ENCODE data around the gene DPP7. TPM values are rescaled to one million over a fixed set of nuclear protein-coding genes. Genes with fewer than 3 reads are reported as not detected.

Gene DPP7
- total and polyA plus RNA-seq, 2 of the 4 experiments (the other 2 are of a cell fraction): 14.9 to 76.4 TPM

GRCh38 chr9:137147793-137148160 lies 33.2 kb upstream of the DPP7 start:
- Histone ChIP-seq H2AFZ (replicated peaks; ENCODE audit: low read length, poor library complexity) (no peak overlapping the region), H3K27ac (ENCODE audit: insufficient read depth, low read length) (no peak overlapping the region)
- dilution Hi-C loops (cut with HindIII; ENCODE audit: low sequenced_read_pairs, unreplicated experiment): no loop called here

More at GRCh38 chr9:137147793-137148160, 33.2 kb upstream of the DPP7 start:
- no peak overlapping the region for H3K4ac ChIP-seq (ENCODE audit: low read depth, low read length)
- H3K23ac ChIP-seq (ENCODE audit: low read depth, low read length): no peak overlapping the region
- ChIA-PET CTCF (no interaction called here), POLR2A (ENCODE audit: unreplicated experiment) (no interaction called here)
- no peak overlapping the region for H3K56ac ChIP-seq (ENCODE audit: extremely low read depth, insufficient read depth, low read length)
- in situ Hi-C loops (cut with MboI; ENCODE audit: low sequenced_read_pairs): no loop called here
- H3K9me1 ChIP-seq (ENCODE audit: insufficient read depth, low read length): peaks cover 7% of the 10 kb centered on the region; the same call in 1 of the 2 replicates
- no peak overlapping the region for H4K5ac ChIP-seq (ENCODE audit: low read depth, low read length)
- H3K9me3 ChIP-seq (ENCODE audit: control insufficient read depth, insufficient read depth, low read length): no peaks in the 10 kb centered on the region
- no peak overlapping the region for H3K4me2 ChIP-seq (ENCODE audit: low read depth, low read length)
- DNase-seq (no peak), ATAC-seq (ENCODE audit: low read depth) (no peak)
- WGBS, 2 experiments (ENCODE audit: extremely low coverage in 2 of 2, insufficient read length in 1 of 2): 70% methylated on average over 2 of the region's 24 CpGs; no CpG with 5 or more reads in 1 of the 2 experiments
- peaks cover 16% of the 10 kb centered on the region for H3K27me3 ChIP-seq (ENCODE audit: control insufficient read depth, insufficient read depth, low read length)
- no peak overlapping the region for H2AK9ac ChIP-seq (replicated peaks; ENCODE audit: low read depth, low read length, poor library complexity)
- no peaks in the 10 kb centered on the region for H3K36me3 ChIP-seq (ENCODE audit: control insufficient read depth, insufficient read depth, low read length)
- H2BK120ac ChIP-seq (ENCODE audit: low read depth, low read length): no peak overlapping the region
- no peak overlapping the region for H3K9ac ChIP-seq (ENCODE audit: low read depth, low read length)
- TF ChIP-seq MXI1 (IDR thresholded peaks at IDR 0.05; ENCODE audit: borderline replicate concordance, low read depth, low read length): no peak
- no peak for TF ChIP-seq USF2 (IDR thresholded peaks at IDR 0.05; ENCODE audit: low read depth, low read length)
- no peak for TF ChIP-seq CTCF (conservative IDR thresholded peaks at IDR 0.05; ENCODE audit: low read depth, low read length)
- no peak for TF ChIP-seq CHD1 (IDR thresholded peaks at IDR 0.05; ENCODE audit: low read depth, low read length)
- no peak for TF ChIP-seq MAFK (IDR thresholded peaks at IDR 0.05; ENCODE audit: low read depth, low read length)
- TF ChIP-seq SMC3 (IDR thresholded peaks at IDR 0.05; ENCODE audit: low read depth, low read length): no peak
- no peak for TF ChIP-seq BHLHE40 (IDR thresholded peaks at IDR 0.05; ENCODE audit: low read depth, low read length)
- TF ChIP-seq RAD21 (IDR thresholded peaks at IDR 0.05; ENCODE audit: low read length): no peak
- no peak for TF ChIP-seq NFE2L2 (IDR thresholded peaks at IDR 0.05; ENCODE audit: low read depth, low read length)
- TF ChIP-seq CEBPB (IDR thresholded peaks at IDR 0.05; ENCODE audit: low read depth, low read length): no peak
- TF ChIP-seq MAZ (IDR thresholded peaks at IDR 0.05; ENCODE audit: borderline replicate concordance, low read depth, low read length): no peak
- no peak for TF ChIP-seq RCOR1 (IDR thresholded peaks at IDR 0.05; ENCODE audit: insufficient replicate concordance, low read length)
- TF ChIP-seq ELK1 (IDR thresholded peaks at IDR 0.05; ENCODE audit: borderline replicate concordance, low read depth, low read length): no peak
- TF ChIP-seq POLR2A (IDR thresholded peaks at IDR 0.05; ENCODE audit: low read depth, low read length): no peak
- TF ChIP-seq RFX5 (IDR thresholded peaks at IDR 0.05; ENCODE audit: low read depth, low read length): no peak
- TF ChIP-seq FOS (IDR thresholded peaks at IDR 0.05; ENCODE audit: low read depth, low read length): no peak
- H3K4me3 ChIP-seq (ENCODE audit: insufficient read depth, low read depth, low read length): no peak overlapping the region
- H3K4me1 ChIP-seq (ENCODE audit: control insufficient read depth, insufficient read depth, low read length): no peaks in the 10 kb centered on the region
- no peak overlapping the region for H2BK20ac ChIP-seq (ENCODE audit: low read depth, low read length)
- no peak overlapping the region for H4K8ac ChIP-seq (ENCODE audit: low read depth in 2 of 2, low read length in 2 of 2)
- no peak overlapping the region for H2BK5ac ChIP-seq (ENCODE audit: low read depth, low read length, poor library complexity, severe bottlenecking)
- H3K79me1 ChIP-seq (ENCODE audit: low read depth in 1 of 2, low read length in 2 of 2): no peaks in the 10 kb centered on the region
- BruUV-seq (replicated peaks): no TSS peak
- no peak overlapping the region for H2AK5ac ChIP-seq (ENCODE audit: low read depth, low read length)
- H3K14ac ChIP-seq (replicated peaks; ENCODE audit: low read depth, low read length): no peak overlapping the region
- intact Hi-C loops (cut with micrococcal nuclease): no loop called here
- H3K18ac ChIP-seq (ENCODE audit: low read depth, low read length): no peak overlapping the region
- H4K91ac ChIP-seq (ENCODE audit: insufficient read depth, low read depth, low read length): no peak overlapping the region
- H2BK15ac ChIP-seq (ENCODE audit: low read depth, low read length): no peak overlapping the region
- no peaks in the 10 kb centered on the region for H4K20me1 ChIP-seq (ENCODE audit: insufficient read depth, low read length)

All from IMR-90 (cell line).